ENCODE results near the gene VPS13D.

- TF ChIP-seq CTCF (IDR thresholded peaks at IDR 0.05; ENCODE audit: low read length): no peak
- TF ChIP-seq EZH2 (IDR thresholded peaks at IDR 0.05; ENCODE audit: borderline replicate concordance, low read length): no peak
Observed at GRCh38 chr1:12521096-12521495, 291.3 kb downstream of the VPS13D start.
